ENCODE measurements around the gene TNF. TPM values are rescaled to one million over a fixed set of nuclear protein-coding genes. Genes with fewer than 3 reads are reported as not detected.

TNF gene
- total RNA-seq, 1 donor from 2014 or later, result not detected

- Mint-ChIP-seq H3K27me3 (ENCODE audit: unreplicated experiment) (peaks cover 7% of the 10 kb centered on the region), H3K36me3 (ENCODE audit: low read depth, unreplicated experiment) (peaks cover 65% of the 10 kb centered on the region), H3K27ac (ENCODE audit: unreplicated experiment) (no peak overlapping the region), H3K4me3 (ENCODE audit: unreplicated experiment) (peak overlapping the region; percentile 39), H3K9me3 (ENCODE audit: unreplicated experiment) (no peaks in the 10 kb centered on the region), H3K4me1 (ENCODE audit: unreplicated experiment) (peaks cover 21% of the 10 kb centered on the region)
- TF ChIP-seq CTCF (IDR thresholded peaks at IDR 0.05; ENCODE audit: unreplicated experiment), result no peak
- DNase-seq (ENCODE audit: low spot score), result no peak
Observed at GRCh38 chr6:31535538-31536324, 39.6 kb upstream of the TNF start.

- no peak for TF ChIP-seq CTCF (IDR thresholded peaks at IDR 0.05; ENCODE audit: unreplicated experiment)
- Mint-ChIP-seq H3K4me1 (ENCODE audit: unreplicated experiment) (peaks cover 25% of the 10 kb centered on the region), H3K4me3 (ENCODE audit: unreplicated experiment) (peak overlapping the region; percentile 99), H3K36me3 (ENCODE audit: low read depth, unreplicated experiment) (peaks cover 46% of the 10 kb centered on the region), H3K9me3 (ENCODE audit: unreplicated experiment) (no peaks in the 10 kb centered on the region), H3K27me3 (ENCODE audit: unreplicated experiment) (peaks cover 8% of the 10 kb centered on the region), H3K27ac (ENCODE audit: unreplicated experiment) (no peak overlapping the region)
- DNase-seq (ENCODE audit: low spot score), result no peak
Observed at GRCh38 chr6:31538805-31539400, 36.5 kb upstream of the TNF start.

- H3K9me3 Mint-ChIP-seq (ENCODE audit: unreplicated experiment), result no peaks in the 10 kb centered on the region
- H3K36me3 Mint-ChIP-seq (ENCODE audit: low read depth, unreplicated experiment), result peaks cover 38% of the 10 kb centered on the region
- TF ChIP-seq CTCF (IDR thresholded peaks at IDR 0.05; ENCODE audit: unreplicated experiment), result no peak
- peaks cover 25% of the 10 kb centered on the region for H3K4me1 Mint-ChIP-seq (ENCODE audit: unreplicated experiment)
- H3K27ac Mint-ChIP-seq (ENCODE audit: unreplicated experiment), result peak overlapping the region; percentile 92
- H3K27me3 Mint-ChIP-seq (ENCODE audit: unreplicated experiment), result peaks cover 8% of the 10 kb centered on the region
- peak overlapping the region; percentile 99 for H3K4me3 Mint-ChIP-seq (ENCODE audit: unreplicated experiment)
- DNase-seq (ENCODE audit: low spot score), result no peak
Observed at GRCh38 chr6:31540640-31541039, 34.7 kb upstream of the TNF start.

GRCh38 chr6:31541059-31541657 is 34.2 kb upstream of the TNF start:
- H3K27me3 Mint-ChIP-seq (ENCODE audit: unreplicated experiment), result peaks cover 8% of the 10 kb centered on the region
- DNase-seq (ENCODE audit: low spot score), result no peak
- H3K9me3 Mint-ChIP-seq (ENCODE audit: unreplicated experiment), result no peaks in the 10 kb centered on the region
- H3K4me3 Mint-ChIP-seq (ENCODE audit: unreplicated experiment), result peak overlapping the region; percentile 99
- no peak for TF ChIP-seq CTCF (IDR thresholded peaks at IDR 0.05; ENCODE audit: unreplicated experiment)
- peaks cover 33% of the 10 kb centered on the region for H3K36me3 Mint-ChIP-seq (ENCODE audit: low read depth, unreplicated experiment)
- peak overlapping the region; percentile 100 for H3K27ac Mint-ChIP-seq (ENCODE audit: unreplicated experiment)
- peaks cover 29% of the 10 kb centered on the region for H3K4me1 Mint-ChIP-seq (ENCODE audit: unreplicated experiment)
